Inflammatory macrophage (primary cell): Measurements from ENCODE around the gene PIK3CB.
A peak's percentile ranks its signal among the peaks of the same experiment; 100 is the strongest.
"Not testable (repeated sequence)": the region's sequence is repeated elsewhere in the genome, so short reads cannot be mapped to it uniquely, and the experiment has no call there.

Experiments
- DNase-seq, 2 donors: peaks; one replicate each; pipeline ENCODE4 v3.0.0-alpha.2; 2020 to 2022

The PIK3CB gene

DNA sequence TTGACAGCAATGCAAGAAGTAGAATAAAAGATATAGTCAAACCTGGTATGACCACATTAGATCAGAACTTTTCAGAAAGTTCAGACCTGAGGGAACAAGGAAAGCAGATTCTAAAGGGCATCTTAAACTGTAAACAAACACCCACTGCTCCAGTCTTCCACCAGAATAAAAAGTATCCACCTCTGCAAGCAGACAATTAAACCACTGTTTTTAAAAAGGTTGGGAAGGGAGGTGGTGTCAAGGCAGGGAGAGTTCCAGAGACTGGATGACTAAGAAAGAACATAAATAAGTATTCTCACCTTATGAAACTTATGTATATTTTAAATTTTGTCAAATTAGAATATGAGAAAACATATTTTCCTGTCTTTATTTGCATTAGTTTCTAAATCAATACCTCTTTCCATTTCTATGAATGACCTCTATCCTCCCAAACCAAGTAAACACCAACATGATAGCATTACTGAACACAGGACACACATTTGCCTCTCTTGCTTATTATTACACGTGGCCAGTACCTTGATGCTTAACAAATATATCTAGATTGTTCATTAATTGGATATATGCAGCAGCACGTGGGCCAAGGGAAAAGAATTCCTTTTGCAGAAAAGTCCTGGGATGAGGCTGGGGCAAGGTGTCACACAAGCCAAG is 31.6 kb downstream of the PIK3CB start:
- no peak for DNase-seq

DNA sequence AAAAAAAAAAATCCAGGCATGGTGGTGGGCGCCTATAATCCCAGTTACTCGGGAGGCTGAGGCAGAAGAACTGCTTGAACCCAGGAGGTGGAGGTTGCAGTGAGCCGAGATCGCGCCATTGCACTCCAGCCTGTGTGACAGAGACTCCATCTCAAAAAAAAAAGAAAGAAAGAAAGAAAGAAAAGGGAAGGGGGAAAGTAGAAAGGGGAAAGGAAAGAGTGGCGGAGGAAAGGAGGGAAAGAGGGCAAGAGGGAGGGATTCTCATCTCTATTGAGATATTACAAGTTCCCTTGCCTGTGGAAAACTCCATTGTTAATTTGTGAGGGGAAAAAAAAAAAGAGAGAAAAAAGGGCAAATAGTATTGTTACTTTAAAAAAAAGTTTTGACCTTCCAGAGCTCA is 32.5 kb downstream of the PIK3CB start:
- DNase-seq = not testable (repeated sequence)

DNA sequence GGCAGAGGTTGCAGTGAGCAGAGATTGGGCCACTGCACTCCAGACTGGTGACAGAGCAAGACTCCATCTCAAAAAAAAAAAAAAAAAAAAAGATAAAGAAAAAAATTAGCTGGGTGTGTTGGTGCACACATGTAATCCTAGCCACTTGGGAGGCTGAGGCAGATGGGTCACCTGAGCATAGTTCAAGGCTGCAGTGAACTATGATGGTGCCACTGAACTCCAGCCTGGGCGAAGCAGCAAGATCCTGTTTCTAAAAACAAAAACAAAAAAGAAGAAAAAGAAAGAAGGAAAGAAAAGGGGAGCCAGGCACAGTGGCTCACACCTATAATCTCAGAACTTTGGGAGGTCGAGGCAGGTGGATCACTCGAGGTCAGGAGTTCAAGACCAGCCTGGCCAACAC is 32.9 kb downstream of the PIK3CB start:
- no peak for DNase-seq

DNA sequence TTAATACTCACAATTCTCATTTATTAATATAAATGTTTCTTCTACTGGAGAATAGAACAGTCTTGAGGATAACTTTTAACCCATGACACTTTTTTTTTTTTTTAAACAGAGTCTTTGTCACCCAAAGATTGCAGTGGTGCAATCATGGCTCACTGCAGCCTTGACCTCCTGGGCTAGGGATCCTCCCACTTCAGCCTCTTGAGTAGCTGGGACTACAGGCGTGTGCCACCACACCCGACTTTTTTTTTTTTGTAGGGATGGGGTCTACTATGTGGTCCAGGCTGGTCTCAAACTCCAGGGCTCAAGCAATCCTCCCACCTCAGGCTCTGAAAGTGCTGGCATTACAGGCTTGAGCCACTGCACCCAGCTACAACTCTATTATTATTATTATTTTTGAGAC is 34.5 kb downstream of the PIK3CB start:
- DNase-seq = peak; percentile 24 to 30

DNA sequence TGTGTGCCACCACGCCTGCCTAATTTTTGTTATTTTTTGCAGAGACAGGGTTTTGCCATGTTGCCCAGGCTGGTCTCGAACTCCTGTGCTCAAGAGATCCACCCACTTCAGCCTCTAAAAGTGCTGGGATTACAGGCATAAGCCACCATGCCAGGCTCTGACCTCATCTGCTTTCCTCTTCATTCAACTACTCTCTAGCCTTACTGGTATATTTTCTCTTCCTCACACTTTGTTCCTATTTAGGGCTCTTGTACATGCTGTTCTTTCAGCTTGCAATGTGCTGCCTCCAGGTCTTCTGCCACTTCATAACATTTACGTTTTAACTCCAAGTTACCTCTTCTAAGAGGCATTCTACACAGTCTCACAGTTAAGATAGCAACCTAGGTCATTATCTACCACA is 34.9 kb downstream of the PIK3CB start:
- DNase-seq = peak; percentile 36 to 43

DNA sequence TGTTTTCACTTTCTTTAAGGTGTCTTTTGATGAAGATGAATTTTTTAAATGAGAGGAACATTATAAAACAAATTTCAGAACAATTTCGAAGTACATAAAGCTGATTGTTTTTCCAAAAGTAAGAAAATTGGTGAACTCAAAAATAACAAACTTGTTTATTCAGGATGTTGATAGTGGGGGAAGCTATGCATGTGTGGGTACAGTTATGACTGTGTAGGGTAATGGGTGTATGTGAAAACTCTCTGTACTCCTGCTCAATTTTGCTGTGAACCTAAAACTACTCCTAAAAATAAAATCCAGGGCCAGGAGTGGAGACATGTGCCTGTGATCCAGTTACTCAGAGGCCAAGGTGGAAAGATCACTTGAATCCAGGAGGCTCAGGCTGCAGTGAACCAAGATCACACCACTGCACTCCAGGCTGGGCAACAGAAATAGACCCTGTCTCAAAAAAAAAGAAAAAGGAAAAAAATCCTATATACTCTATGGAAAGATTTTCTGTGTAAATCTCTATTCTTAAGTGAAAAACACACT is 37.2 kb downstream of the PIK3CB start:
- DNase-seq = no peak

DNA sequence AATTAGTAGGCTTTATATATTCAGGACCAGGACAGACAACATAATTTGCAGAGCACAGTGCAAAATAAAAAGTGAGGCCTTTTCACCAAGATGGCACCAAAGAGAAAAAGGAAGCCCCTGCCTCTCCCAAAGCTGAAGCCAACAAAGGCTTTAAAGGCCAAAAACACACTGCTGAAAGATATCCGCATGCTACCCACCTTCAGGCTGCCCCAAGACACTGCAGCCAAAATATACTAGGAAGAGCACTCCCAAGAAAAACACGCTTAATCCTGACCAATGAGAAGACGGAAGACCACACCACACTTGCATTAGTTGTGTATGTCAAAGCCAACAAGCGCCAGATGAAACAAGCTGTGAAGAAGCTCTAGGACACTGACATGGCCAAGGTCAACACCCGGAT is 38.0 kb downstream of the PIK3CB start:
- no peak for DNase-seq

DNA sequence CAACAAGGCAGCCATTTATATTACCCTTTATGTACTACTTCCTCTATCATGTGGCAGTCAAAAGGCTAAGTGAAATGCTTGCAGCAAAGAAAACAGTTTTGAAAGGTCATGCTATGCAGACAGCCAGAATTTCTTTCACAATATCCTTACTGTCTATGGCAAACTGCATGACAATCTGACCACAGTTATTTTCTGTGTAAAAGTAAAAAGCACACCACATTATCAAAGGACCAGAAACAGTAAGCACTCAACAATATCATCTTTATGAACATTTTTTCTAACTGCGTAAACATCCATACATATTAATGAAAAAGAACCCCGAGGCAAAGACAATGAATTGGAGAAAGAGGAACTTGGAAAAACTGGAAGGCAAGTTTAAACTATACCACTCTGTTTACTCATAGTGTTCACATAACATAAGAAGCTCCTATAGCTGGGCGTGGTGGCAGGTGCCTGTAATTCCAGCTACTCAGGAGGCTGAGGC is 47.9 kb downstream of the PIK3CB start:
- DNase-seq = peak; percentile 87 to 95

DNA sequence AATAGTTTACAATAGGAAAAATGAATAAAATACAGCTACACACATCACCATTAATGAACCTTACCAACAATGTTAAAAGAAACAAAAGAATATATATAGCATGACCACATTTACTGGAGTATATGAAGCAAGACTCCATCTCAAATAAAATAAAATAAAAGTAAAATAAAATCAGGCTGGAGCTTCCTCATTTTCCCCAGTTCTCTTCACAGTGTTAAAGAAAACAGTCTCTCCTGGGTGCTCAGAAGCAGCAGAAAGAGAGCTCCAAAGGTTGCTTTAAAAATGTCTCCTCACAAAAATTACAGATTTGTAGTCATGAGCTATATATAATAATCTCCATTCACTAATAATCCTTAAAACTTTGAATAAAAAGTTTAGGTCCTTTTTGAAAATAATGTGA is 48.8 kb downstream of the PIK3CB start:
- DNase-seq = peak in 1 of 2 donors; percentile 43

DNA sequence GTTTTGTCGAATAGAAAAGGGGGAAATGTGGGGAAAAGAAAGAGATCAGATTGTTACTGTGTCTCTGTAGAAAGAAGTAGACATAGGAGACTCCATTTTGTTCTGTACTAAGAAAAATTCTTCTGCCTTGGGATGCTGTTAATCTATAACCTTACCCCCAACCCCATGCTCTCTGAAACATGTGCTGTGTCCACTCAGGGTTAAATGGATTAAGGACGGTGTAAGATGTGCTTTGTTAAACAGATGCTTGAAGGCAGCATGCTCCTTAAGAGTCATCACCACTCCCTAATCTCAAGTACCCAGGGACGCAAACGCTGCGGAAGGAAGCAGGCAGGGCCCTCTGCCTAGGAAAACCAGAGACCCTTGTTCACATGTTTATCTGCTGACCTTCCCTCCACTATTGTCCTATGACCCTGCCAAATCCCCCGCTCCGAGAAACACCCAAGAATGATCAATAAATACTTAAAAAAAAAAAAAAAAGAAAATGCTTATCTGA is 49.3 kb downstream of the PIK3CB start:
- not testable (repeated sequence) for DNase-seq

DNA sequence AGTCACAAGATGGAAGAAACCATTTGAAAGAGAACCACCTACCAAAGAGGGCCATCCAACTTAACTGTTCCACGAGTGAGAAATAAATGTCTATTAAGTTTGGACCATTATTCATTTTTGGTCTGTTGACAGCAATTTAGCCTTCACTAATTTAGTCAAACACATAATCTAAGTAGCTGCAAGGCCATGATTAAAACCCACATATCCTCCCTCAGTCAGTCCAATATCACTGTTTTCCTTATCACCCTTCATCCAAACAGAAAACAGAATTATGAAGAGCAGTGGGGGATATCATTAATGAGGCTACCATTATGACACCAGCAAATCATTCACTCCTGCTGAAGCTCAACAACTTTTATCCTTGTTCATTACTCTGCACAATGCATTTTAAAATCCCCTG is 52.0 kb downstream of the PIK3CB start:
- no peak for DNase-seq

DNA sequence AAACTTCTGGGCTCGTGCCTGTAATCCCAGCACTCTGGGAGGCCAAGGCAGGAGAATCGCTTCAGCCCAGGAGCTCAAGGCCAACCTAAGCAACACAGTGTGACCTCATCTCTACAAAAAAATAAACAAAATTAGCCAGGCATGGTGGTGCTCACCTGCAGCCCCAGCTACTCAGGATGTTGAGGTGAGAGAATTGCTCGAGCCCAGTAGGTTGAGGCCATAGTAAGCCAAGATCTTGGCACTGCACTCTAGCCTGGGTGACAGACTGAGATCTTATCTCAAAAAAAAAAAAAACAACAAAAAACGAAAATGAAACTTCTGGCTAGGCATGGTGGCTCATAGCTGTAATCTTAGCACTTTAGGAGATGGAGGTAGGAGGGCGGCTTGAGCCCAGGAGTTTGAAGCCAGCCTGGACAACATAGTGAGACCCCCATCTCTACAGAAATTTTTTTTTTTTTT is 53.7 kb downstream of the PIK3CB start:
- DNase-seq = no peak

DNA sequence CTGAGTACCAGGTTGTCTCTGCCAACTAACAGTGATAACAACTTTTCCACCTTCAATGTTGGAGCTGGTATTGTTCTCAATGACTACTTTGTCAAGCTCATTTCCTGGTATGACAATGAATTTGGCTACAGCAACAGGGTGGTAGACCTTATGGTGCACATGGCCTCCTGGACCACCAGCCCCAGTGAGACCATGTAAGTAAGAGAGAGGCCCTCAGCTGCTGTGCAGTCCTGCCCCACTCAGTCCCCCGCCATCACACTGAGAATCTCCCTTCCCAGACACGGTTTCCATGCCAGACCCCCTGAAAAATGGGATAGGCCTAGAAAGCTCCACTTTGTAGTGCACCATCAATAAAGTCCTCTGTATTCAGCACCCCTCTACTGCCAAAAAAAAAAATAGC is 56.1 kb downstream of the PIK3CB start:
- DNase-seq = no peak

DNA sequence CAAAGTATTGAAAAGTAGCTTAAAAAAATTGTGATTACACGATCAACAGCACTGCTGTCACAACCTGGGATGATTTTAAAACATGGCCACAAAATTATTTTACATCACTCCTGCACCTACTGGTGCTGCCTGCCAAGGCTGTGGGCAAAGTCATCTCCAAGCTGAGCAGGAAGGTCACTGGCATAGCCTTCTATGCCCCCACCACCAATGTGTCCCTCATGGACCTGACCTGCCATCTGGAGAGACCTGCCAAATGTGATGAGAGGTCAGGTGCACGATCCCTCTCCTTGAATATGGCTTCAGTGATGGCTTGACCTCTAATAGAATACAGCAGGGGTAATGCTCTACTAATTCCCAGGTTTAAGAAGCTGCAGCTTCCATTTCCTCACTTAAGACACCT is 57.8 kb downstream of the PIK3CB start:
- no peak for DNase-seq

DNA sequence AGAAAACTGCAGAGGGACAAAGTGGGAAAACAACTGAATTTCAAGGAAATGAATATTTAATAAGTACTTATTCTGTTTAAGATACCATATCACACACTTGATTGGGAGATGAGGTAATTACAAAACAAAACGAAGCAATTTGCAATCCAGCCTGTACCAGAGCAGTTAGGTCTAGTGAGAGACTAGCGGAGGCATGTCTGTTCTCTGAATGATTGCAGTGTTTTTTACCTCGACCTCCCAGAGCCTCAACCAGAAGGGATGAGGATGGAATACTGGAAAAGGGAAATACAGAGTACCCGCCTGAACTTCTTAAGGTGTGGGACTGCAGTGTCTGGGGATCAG is 59.5 kb downstream of the PIK3CB start:
- peak in 1 of 2 donors; percentile 53 for DNase-seq

DNA sequence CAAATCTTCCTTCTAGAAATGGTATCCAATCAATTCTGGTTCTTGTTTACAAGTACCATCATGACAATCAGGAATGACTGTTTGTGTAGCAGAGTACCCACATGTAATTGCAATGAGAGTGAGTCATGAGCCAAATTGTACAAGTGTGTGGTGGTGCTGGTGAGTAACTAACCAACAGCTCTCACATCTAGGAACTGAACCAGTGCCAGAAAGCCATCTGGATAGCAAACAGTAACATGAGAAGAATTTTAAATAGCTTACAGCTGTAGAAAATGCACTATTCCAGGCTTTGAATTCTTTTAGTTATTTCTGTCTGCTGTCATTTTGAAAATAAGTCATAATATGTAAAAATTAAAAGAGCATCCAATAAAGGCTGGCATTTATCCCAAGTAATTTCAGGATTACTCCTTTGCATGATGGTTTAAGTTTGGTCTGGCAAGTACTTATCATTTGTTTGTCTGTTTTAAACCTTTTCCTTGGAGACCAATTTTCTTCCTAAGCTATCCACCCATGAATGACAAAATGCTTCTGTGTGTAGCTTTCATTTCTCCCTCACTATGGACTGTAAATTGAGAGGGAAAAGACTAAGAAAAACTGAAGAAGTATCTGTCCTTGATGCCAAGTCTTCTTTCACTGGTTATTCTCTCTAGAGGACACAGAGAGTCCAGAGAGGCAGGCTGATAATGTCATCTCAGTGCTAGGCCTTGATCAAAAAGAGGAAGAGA is 60.0 kb downstream of the PIK3CB start:
- peak; percentile 84 to 89 for DNase-seq

DNA sequence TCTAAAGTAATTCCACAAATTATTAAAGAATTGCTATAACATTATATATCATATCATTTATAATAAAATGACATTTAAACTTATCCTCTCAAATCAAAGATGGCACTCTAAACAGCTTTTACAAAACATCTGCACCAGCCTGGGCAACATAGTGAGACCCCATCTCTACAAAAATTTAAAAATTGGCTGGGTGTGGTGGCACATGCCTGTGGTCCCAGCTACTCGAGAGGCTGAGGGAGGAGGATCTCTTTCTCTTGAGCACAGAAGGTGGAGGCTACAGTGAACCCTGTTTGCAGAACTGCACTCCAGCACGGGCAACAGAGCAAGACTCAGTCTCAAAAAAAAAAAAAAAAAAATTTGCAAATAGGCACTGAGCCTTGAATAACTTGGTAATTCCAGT is 63.1 kb downstream of the PIK3CB start:
- no peak for DNase-seq

DNA sequence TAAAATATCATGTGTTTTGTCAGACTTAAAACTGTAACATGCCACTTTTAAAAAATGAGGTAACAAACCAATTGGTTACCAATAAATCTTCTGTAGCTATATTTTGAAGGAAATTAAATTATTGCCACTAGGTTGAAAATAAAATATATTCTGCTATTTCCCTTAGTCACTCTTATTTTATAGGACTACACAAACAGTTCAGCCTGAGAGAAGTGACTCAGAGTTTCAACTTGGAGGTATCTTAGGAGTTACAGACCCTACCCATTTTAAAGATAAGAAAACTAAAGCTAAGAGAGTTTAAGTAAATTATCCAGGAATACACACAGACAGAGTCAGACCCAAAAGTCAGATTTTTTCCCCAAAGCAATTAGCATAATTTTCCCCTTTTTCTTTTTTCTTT is 65.1 kb downstream of the PIK3CB start:
- DNase-seq = no peak

DNA sequence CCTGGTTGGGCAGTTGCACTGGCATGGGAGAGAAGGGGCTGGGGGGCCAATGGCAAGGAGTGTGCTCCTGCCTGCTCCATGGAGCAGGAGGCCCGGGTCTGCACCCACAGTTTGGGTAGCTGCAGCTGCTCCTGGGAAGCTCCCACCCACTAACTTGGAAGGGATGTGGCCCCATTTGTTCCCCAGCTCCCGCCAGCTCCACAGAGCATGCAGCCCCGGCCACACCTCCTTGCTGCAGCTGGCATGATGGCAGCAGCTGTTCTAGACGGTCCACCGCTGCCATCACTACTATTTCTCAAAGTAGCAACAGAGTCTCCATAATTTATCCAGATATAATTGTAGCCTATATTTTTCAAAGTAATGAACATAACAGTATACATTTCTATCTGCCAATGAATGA is 65.8 kb downstream of the PIK3CB start:
- DNase-seq = no peak

DNA sequence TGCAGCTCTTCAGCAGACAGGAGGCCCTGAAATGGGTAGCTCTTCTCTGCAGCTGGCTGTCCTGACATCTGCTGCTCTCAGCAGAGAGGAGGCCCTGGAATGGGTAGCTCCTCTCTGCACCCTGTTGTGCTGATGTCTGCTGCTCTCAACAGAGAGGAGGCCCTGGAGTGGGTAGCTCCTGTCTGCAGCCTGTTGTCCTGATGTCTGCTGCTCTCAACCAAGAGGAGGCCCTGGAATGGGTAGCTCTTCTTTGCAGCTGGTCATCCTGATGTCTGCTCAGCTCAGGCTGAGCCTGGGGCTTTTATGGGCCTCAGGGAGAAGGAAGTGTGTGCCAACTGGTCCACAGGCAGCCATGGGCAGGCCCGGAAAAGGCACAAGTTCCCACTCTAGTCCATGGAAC is 66.6 kb downstream of the PIK3CB start:
- DNase-seq = no peak

DNA sequence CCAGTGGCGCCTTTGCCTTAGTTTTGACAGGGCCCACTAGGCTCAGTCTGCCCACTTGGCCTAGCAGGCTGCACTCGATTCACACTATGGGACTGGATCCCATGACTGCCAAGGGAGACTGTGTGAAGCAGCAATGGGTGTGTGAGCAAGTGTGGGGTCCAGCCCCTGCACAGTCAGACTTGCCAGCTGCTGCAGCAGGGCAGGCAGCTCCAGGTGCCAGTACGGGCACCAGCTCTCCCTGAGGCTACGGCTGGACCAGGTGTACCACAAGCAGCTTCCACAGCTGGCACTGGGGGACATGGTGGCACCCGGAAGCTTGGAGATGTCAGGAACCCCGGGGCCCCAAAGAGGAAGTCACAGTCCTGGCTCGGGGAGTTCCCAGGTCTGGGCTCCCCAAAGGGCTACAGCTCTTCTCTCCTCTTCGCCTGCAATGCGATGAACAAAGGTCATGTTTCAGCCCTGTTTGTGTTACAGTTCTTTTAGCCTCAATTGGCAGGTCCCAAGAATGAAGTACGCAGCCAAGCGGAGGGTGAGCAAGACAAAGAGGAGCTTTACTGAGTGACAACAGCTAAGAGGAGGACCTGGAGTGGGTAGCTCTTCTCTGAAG is 67.1 kb downstream of the PIK3CB start:
- DNase-seq = no peak

DNA sequence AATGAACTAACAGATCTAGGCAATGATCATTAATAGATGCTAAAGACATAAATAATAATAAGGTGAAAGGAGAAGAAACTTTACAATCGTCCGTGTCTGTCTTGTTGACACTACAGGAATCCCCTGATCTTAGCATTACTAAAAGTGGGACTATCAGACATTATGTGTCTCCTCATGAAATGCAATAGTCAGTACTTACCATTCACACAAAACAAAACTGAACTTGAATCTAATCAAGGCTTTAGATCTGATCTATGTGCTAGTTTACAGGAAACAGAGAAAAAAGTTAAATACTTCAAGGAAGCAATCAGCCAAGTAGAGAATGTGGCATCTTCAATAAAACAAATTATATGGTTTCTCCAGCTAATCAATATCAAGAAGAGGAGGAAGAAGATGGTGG is 73.7 kb downstream of the PIK3CB start:
- DNase-seq = no peak

DNA sequence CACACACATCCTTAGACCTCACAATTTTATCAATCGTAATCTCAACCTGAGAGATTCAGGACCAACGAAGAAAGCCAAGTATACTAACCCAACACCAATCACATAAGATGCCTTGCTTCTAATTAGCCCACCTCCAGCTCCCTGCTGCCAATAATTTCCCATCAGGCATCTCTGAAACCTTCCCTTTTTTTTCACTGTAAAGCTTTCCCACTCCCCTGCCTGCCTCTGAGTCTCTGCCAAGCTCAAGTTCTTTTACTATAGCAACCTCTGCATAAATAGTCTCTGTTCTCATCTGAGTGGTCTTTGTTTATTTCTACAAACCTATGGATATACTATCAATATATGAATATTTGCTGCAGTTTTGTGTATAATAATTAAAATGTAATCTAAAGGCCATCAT is 86.5 kb downstream of the PIK3CB start:
- no peak for DNase-seq

DNA sequence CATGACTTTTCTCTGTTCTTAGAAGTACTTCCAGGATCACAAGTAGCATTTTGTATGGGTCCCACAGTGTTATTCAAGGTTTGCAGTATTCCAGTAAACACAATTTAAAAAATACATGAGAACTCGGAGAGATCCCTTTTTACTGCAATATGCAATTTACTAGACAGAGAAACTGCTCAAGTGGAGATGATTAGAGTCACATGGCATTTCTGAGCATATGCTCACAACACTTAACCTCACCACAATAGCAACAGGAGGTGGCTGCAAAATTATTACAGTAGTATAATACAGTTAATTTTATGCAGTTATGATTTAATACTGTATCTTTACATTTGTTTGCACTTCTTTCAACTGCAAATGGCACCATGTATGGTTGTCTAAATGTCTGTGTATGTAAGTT is 87.5 kb downstream of the PIK3CB start:
- DNase-seq = peak; percentile 21 to 23
